Adrenal gland (tissue), 5 donors: Measurements from ENCODE around the gene FAN1.

Experiments
- CTCF ChIP-seq, 6 experiments: fragments of 450-650 bp in 4 of 6; fragments of 200-600 bp in 2 of 6; sonication (generic) in 1 of 6; IDR thresholded peaks; 1 replicate in 5 of 6; 2 replicates in 1 of 6; pipeline versions ENCODE4 v1.5.1 to v1.8.0; 2016 to 2021; ENCODE audit warnings: antibody characterized with exemption in 6 of 6, mild to moderate bottlenecking in 2 of 6, moderate library complexity in 1 of 6
- POLR2A ChIP-seq, 2 donors: fragments of 450-650 bp; IDR thresholded peaks; one replicate each; pipeline ENCODE4 v1.6.1; 2017; ENCODE audit warnings: antibody characterized with exemption in 2 of 2, mild to moderate bottlenecking in 2 of 2, moderate library complexity in 1 of 2
- donor health status: DM: no; HTN: no; CAD: no.

- no peak for TF ChIP-seq CTCF (IDR thresholded peaks at IDR 0.05)
- TF ChIP-seq POLR2A (IDR thresholded peaks at IDR 0.05) = no peak
Measured at GRCh38 chr15:30984542-30984941, 80.8 kb downstream of the FAN1 start.
